Uterus (tissue), 2 donors: ENCODE results near the gene ASIC3.
A peak's percentile ranks its signal among the peaks of the same experiment; 100 is the strongest.

Experiments
- CTCF ChIP-seq, 4 experiments: fragments of 200-600 bp in 2 of 4; fragments of 450-650 bp in 2 of 4; sonication (generic) in 2 of 4; IDR thresholded peaks; one replicate each; pipeline ENCODE4 v1.5.1; 2016 to 2019; ENCODE audit warnings: antibody characterized with exemption in 4 of 4, mild to moderate bottlenecking in 2 of 4, moderate library complexity in 1 of 4
- POLR2A ChIP-seq, 2 donors: fragments of 450-650 bp; IDR thresholded peaks; one replicate each; pipeline ENCODE4 v1.6.1; 2016; ENCODE audit warnings: antibody characterized with exemption in 2 of 2, mild to moderate bottlenecking in 1 of 2, moderate library complexity in 1 of 2

GRCh38 chr7:151038951-151039849 lies 9.1 kb upstream of the ASIC3 start:
- TF ChIP-seq CTCF (IDR thresholded peaks at IDR 0.05): no peak
- peak in 1 of 2 donors; percentile 35 for TF ChIP-seq POLR2A (IDR thresholded peaks at IDR 0.05)
